Fibroblast of the conjunctiva (primary cell): Measurements from ENCODE around the gene TFPT.
"Not testable (repeated sequence)": the region's sequence is repeated elsewhere in the genome, so short reads cannot be mapped to it uniquely, and the experiment has no call there.

Source experiments
- DNase-seq: peaks from one replicate; pipeline ENCODE4 v3.0.0-alpha.2; 2010; ENCODE audit warnings: low read depth

TFPT gene

DNA sequence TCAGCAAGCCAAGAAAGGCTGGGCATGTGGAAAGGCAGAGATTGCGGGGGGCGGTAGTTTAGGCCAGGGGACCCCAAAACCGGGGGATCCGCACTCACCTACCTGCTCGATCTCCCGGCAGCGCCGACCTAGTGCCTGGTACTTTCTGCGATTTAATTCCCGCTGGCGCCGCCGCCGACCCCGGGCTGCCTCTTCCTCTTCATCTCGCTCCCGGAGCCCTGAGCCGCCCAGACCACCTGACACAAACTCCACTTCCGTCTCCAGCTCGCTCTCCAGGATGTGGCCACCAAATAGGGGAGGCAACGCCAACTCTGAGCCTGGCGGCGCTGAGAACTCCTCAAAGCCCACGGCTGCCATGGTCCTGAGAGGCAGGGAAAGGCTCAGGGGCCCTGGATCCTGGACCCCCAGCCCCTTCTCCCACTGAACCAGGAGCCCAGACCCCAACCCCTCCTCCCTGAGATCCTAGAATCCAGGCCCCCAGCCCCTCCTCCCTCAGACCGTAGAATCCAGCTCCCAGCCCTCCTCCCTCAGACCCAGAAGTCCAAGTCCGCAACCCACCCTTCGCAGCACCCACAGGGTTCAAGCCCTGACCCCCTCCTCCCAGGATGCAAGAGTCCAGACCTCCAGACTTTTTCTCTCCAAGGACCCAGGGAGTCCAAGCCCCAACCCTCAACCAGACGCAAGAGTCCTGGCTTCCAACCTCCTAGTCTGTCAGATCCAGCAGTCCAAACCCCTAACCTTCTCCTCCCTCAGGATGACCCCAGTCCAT lies 933 bp downstream of the TFPT start:
- DNase-seq = no peak

DNA sequence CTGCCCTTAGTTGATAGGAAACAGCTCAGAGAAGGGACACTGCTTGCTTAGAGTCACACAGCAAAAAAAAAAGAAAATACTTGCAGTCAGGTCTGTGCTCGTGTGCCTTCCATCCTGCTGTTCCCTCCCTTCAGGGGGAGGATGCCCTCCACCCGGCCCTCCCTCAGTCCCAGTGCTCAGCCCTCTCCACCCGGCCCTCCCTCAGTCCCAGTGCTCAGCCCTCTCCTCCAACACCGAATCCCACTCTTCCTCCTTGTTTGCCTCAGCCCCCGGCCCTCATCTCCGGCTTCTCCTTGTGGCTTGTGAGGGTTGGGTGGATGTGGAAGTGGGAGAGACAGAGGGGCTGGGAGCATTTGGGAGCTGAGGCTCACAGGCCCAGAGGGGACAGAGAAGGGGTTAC lies 5.8 kb downstream of the TFPT start:
- no peak for DNase-seq

DNA sequence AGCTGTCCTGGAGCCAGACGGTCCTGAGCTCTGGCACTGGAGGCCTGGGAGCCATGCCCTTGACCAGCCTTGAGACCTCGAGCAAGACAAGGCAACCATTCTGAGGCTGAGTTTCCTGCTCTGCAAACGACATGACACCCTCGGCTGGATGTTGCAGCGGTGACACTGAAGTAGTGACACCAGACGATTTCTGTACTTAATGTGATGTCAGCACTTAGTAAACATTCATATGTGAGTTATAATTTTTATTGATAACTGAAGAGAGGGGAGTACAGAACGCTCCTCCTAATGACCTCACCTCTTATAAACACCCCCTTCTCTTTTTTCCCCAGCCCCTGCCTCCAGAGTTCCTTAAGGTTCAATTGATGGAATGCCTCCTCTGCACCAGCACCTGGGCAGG lies 7.0 kb downstream of the TFPT start:
- DNase-seq = no peak

DNA sequence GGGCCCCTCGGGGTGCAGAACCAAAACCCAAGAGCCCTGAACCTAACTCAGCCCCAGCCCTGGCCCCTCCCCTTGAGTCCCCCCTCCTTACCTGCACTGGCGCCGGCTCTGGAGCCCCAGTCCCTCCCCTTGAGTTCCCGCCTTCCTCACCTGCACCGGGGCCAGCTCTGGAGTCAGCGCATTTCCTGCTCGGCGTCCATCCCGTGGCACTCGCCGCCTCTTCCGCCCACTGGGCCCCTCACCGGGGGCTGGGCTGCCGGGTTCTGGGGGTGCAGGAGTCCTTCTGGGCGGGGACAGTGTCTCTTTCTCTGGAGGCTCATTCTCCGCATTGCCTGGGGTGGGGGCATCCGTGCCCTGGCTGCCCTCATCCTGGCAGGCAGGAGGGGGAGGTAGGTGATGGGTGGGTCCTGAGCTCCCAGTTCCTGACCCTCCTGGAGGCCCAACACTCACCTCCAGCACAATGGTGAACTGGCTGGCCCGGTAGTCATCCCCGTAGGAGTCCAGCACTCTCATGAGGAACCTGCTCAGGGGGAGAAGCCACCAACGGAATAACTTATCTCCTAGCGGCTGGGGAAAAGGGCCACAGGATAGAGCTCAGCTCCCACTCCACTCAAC lies 7.5 kb downstream of the TFPT start:
- no peak for DNase-seq

GRCh38 chr19:54106716-54107115 lies 8.7 kb downstream of the TFPT start:
- DNase-seq = no peak

GRCh38 chr19:54105796-54106195 lies 9.7 kb downstream of the TFPT start:
- DNase-seq = no peak

GRCh38 chr19:54104998-54105715 lies 10.3 kb downstream of the TFPT start:
- no peak for DNase-seq

- peak; percentile 98 for DNase-seq
Measured at GRCh38 chr19:54102421-54103169, 12.9 kb downstream of the TFPT start, which contains the start of gene NDUFA3. TSS of gene NDUFA3 (plus strand) at chr19:54102855. CDS start at chr19:54102879, 24 bp downstream.

DNA sequence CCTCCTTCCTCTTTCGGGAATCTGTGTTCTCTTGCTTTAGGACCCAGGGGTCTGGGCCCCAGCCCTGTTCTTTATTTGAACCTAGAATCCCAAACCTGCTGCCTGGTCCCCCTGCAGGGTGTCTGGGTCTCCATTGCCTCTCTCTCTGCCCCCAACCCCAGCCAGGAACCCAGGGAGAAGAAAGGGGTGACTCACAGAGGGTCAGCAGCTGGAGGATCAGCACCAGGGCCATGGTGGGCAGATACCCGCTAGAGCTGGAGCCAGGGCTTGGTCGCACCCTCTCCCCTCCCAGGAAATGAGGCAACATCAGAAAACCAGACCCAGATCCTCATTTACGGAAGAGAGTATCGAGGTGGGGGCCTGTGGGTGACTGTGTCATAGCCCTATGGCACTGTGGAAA lies 14.9 kb downstream of the TFPT start, which contains the start of gene OSCAR:
OSCAR (minus strand) TSS at position 243 of the 400 bp plus-strand sequence; CDS start at position 232, 11 bp downstream.
- DNase-seq = no peak

DNA sequence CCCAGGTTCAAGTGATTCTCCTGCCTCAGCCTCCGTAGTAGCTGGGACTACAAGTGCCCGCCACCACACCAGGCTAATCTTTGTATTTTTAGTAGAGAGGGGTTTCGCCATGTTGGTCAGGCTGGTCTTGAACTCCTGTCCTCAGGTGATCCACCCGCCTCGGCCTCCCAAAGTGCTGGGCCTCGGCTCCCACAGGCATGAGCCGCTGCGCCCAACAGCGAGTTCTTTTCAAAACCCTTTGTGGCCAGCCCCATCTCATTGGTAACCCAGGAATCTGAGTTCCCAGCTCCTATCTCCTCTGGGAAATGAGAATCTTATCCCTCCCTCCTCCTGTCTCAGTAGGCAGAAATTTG lies 15.6 kb downstream of the TFPT start:
- not testable (repeated sequence) for DNase-seq

DNA sequence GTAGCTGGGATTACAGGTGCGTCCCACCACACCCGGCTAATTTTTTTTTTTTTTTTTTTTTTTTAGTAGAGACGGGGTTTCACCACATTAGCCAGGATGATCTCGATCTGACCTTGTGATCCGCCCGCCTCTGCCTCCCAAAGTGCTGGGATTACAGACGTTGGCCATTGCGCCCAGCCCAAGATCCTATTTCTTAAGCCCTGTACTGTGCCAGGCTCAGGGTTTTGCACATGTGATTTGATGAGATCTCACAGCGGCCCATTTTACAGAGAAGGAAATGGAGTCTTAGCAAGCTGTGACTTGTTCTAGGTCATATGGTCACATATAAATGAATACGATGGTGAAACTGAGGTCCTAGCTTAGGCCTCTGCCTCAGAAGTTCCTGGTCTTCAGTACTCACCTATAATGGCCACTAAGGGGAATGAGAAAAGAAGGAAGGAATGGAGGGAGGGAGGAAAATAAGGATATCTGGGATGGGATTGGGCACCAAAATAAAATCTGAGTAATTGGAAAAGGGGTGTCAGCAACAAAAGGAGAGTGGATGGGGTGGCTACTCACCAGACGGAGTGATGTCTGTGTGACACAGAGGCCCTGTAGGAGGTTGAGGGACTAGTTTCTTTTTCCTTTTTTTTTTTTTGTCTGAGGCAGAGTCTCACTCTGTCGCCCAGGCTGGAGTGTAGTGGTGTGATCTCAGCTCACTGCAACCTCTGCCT lies 16.1 kb downstream of the TFPT start:
- DNase-seq = no peak

DNA sequence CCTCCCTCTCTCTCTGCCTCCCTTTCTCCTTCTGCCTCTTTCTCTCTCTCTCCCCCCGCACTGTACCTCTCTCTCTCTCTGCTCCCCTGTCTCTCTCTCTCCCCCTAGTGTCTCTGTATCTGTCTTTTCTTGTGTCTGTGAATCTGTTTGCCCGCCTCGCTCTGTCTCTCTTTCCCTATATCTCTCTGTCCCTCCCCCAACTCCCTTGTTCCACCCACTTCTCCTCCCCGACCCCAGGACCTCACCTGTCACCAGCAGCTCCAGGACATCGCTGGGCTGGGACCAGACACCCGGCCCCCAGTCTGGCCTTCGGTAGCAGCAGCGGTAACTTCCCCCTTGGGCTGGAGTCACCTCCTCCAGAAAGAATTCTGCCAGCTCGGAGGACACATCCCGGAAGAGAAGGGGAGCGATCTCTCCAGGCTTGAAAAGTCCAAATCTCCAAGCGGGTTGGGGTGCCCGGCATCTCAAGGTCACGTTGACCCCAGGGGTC lies 18.8 kb downstream of the TFPT start:
- peak; percentile 20 for DNase-seq

DNA sequence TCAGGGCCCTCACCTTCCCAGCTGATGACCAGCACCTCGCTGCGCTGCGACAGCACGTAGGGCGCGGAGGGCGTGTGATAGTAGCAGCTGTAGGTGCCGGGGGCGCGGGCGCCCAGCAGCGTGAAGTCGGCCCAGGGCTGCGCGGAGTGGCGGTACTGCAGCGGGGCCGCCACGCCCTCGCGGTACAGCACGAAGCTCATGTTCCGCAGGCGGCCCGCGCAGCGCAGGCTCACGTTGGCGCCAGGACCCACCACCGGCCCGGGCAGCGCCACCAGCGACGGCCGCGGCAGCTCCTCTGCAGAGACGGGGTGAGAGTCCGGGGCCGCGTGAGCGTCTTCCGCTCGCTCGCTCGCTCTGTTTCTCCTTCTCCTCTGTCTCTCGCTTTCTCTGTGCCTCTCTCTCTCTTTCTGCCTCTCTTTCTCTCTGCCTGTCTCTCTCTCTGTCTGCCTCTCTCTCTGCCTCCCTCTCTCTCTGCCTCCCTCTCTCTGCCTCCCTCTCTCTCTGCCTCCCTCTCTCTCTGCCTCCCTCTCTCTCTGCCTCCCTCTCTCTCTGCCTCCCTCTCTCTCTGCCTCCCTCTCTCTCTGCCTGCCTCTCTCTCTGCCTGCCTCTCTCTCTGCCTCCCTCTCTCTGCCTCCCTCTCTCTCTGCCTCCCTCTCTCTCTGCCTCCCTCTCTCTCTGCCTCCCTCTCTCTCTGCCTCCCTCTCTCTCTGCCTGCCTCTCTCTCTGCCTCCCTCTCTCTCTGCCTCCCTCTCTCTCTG lies 19.4 kb downstream of the TFPT start:
- not testable (repeated sequence) for DNase-seq

DNA sequence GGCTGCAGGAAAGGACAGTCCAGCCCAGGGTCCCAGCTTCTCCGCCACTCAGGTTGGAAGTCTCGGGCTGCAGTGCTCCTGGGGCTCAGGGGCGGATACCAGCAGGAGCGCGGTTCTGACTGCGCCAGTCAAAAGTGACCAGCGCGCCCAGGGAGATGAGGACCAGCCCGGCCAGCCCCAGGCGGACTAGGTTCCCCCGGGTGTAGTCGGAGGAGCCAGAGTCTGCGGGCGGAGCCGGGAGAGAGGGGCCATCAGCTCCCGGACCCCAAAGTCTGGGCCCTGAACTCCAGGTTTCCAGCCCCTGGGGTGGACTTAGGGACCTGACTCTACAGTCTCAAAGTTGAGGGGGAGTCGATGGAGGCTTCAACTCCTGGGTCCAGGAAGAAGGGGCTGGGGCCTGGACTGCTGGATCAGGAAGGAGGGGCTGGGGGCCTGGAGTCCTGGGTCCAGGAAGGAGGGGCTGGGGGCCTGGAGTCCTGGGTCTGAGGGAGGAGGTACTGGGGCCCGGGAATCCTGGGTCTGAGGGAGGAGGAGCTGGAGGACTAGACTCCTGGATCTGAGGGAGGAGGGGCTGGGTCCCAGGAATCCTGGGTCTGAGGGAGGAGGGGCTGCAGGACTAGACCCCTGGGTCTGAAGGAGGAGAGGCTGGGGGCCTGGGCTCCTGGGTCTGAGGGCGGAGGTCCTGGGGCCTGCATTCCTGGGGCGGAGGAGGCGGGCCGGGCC lies 20.2 kb downstream of the TFPT start:
- no peak for DNase-seq

- no peak for DNase-seq
Measured at GRCh38 chr19:54094426-54095000, 20.9 kb downstream of the TFPT start.

DNA sequence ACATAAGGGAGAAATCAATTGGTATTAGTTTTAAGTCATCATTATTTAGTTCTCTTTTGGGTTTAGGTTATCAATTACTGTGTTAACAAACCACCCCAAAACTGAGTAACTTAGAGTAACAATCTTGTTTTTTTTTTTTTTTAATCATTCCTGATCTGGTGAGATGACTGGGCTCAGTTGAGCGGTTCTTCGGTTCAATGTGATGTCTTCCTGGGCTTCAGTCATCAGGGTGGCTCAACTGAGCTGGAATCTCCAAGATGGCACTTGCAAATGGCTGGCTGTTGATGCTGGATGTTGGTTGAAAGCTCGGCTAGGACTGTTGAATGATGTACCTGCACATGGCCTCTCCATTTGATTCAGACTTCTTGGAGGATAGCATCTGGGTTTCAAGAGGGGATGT lies 31.0 kb downstream of the TFPT start:
- no peak for DNase-seq

- no peak for DNase-seq
Measured at GRCh38 chr19:54081032-54081431, 34.4 kb downstream of the TFPT start, which contains the start of gene TARM1. TSS of gene TARM1 (minus strand) at chr19:54081365. CDS start at chr19:54081340, 25 bp downstream.

- DNase-seq = no peak
Measured at GRCh38 chr19:54077334-54077733, 38.1 kb downstream of the TFPT start.

GRCh38 chr19:54074851-54075250 lies 40.6 kb downstream of the TFPT start:
- DNase-seq = no peak

- no peak for DNase-seq
Measured at GRCh38 chr19:54073829-54074228, 41.6 kb downstream of the TFPT start.
